IMR-90 (cell line): ENCODE data around the gene DCC. TPM values are rescaled to one million over a fixed set of nuclear protein-coding genes. Genes with fewer than 3 reads are reported as not detected.

Source experiments
- ATAC-seq: fragments of 200-7000 bp; cut with Tn5 transposase; 2 replicates; pipeline ENCODE4 v1.9.1; 2020; ENCODE audit warnings: low read depth, mild to moderate bottlenecking, moderate library complexity
- BruUV-seq: library from RNA; stranded (reverse); fragments of 400-500 nt; replicated peaks from 2 replicates; lab custom pipeline; 2021; lab: Mats Ljungman, UMichigan
- CTCF ChIA-PET: fragments of 300-600 bp; formaldehyde crosslinking; extraction: SDS; loops from one replicate; lab custom pipeline; 2021; ENCODE audit warnings: antibody characterized with exemption; lab: Yijun Ruan, JAX
- POLR2A ChIA-PET: fragments of 300-600 bp; sonication (Branson Sonifier 250); formaldehyde crosslinking; loops from one replicate; lab custom pipeline; 2022; ENCODE audit warnings: antibody characterized with exemption; ENCODE audit not compliant: unreplicated experiment; lab: Charles Lee
- DNase-seq: peaks from one replicate; pipeline ENCODE4 v3.0.0; 2013
- H2AFZ ChIP-seq: replicated peaks from 2 replicates; pipeline ENCODE3; 2013; ENCODE audit warnings: low read length, mild to moderate bottlenecking; ENCODE audit not compliant: poor library complexity
- H2AK5ac ChIP-seq: 2 replicates; pipeline ENCODE4 v1.6.1; 2013; ENCODE audit warnings: low read depth, low read length, inconsistent platforms
- H2AK9ac ChIP-seq: replicated peaks from 2 replicates; pipeline ENCODE3; 2013; ENCODE audit warnings: mild to moderate bottlenecking, low read depth, low read length, moderate library complexity; ENCODE audit not compliant: poor library complexity
- H2BK120ac ChIP-seq: 2 replicates; pipeline ENCODE4 v1.6.1; 2013; ENCODE audit warnings: low read depth, low read length, inconsistent platforms
- H2BK15ac ChIP-seq: 3 replicates; pipeline ENCODE4 v1.6.1; 2013; ENCODE audit warnings: low read depth, low read length, inconsistent platforms
- H2BK20ac ChIP-seq: 2 replicates; pipeline ENCODE4 v1.6.1; 2013; ENCODE audit warnings: low read depth, mild to moderate bottlenecking, inconsistent platforms, low read length, moderate library complexity
- H2BK5ac ChIP-seq: 2 replicates; pipeline ENCODE4 v1.6.1; 2013; ENCODE audit warnings: mild to moderate bottlenecking, low read depth, low read length, inconsistent platforms; ENCODE audit not compliant: poor library complexity, severe bottlenecking
- H3K14ac ChIP-seq: replicated peaks from 2 replicates; pipeline ENCODE4 v1.6.1; 2013; ENCODE audit warnings: low read depth, low read length, inconsistent platforms
- H3K18ac ChIP-seq: 2 replicates; pipeline ENCODE4 v1.6.1; 2013; ENCODE audit warnings: low read depth, low read length, control low read depth
- H3K23ac ChIP-seq: 2 replicates; pipeline ENCODE4 v1.6.1; 2013; ENCODE audit warnings: low read depth, low read length, inconsistent platforms
- H3K27ac ChIP-seq: 2 replicates; pipeline ENCODE4 v1.5.1; 2013; ENCODE audit warnings: mild to moderate bottlenecking, control low read depth, low read length; ENCODE audit not compliant: insufficient read depth
- H3K27me3 ChIP-seq: 2 replicates; pipeline ENCODE4 v1.6.1; 2013; ENCODE audit warnings: low read length; ENCODE audit not compliant: control insufficient read depth, insufficient read depth
- H3K36me3 ChIP-seq: 2 replicates; pipeline ENCODE4 v1.6.1; 2013; ENCODE audit warnings: low read length, mixed read lengths; ENCODE audit not compliant: control insufficient read depth, insufficient read depth
- H3K4ac ChIP-seq: 2 replicates; pipeline ENCODE4 v1.6.1; 2013; ENCODE audit warnings: low read depth, low read length, inconsistent platforms
- H3K4me1 ChIP-seq: 2 replicates; pipeline ENCODE4 v1.6.1; 2013; ENCODE audit warnings: low read length, mixed read lengths; ENCODE audit not compliant: control insufficient read depth, insufficient read depth
- H3K4me2 ChIP-seq: 2 replicates; pipeline ENCODE4 v1.6.1; 2013; ENCODE audit warnings: low read depth, mild to moderate bottlenecking, control low read depth, low read length, moderate library complexity
- H3K4me3 ChIP-seq: 2 replicates; pipeline ENCODE4 v1.5.1; 2013; ENCODE audit warnings: low read depth, mild to moderate bottlenecking, control low read depth, low read length, moderate library complexity; ENCODE audit not compliant: insufficient read depth
- H3K56ac ChIP-seq: 2 replicates; pipeline ENCODE4 v1.6.1; 2013; ENCODE audit warnings: low read length, inconsistent platforms; ENCODE audit not compliant: insufficient read depth; ENCODE audit errors: extremely low read depth
- H3K79me1 ChIP-seq, 2 experiments: 2 replicates each; pipeline ENCODE4 v1.6.1; 2013; ENCODE audit warnings: low read length in 2 of 2, inconsistent platforms in 1 of 2, low read depth in 1 of 2
- H3K9ac ChIP-seq: 2 replicates; pipeline ENCODE4 v1.6.1; 2013; ENCODE audit warnings: low read depth, low read length, control low read depth
- H3K9me1 ChIP-seq: 2 replicates; pipeline ENCODE4 v1.6.1; 2013; ENCODE audit warnings: low read length, inconsistent platforms; ENCODE audit not compliant: insufficient read depth
- H3K9me3 ChIP-seq: 2 replicates; pipeline ENCODE4 v1.6.1; 2013; ENCODE audit warnings: low read length; ENCODE audit not compliant: control insufficient read depth, insufficient read depth
- H4K20me1 ChIP-seq: 2 replicates; pipeline ENCODE4 v1.6.1; 2013; ENCODE audit warnings: low read length, inconsistent platforms; ENCODE audit not compliant: insufficient read depth
- H4K5ac ChIP-seq: 2 replicates; pipeline ENCODE4 v1.6.1; 2013; ENCODE audit warnings: mild to moderate bottlenecking, low read depth, low read length, control low read depth
- H4K8ac ChIP-seq, 2 experiments: 2 replicates each; pipeline ENCODE4 v1.6.1; 2013; ENCODE audit warnings: low read depth in 2 of 2, low read length in 2 of 2, control low read depth in 1 of 2, inconsistent platforms in 1 of 2
- H4K91ac ChIP-seq: 2 replicates; pipeline ENCODE4 v1.6.1; 2013; ENCODE audit warnings: low read depth, low read length, inconsistent platforms; ENCODE audit not compliant: insufficient read depth
- CEBPB ChIP-seq: IDR thresholded peaks from 2 replicates; pipeline ENCODE4 v1.6.1; 2012; ENCODE audit warnings: low read depth, low read length, improper control_type of control experiment
- CHD1 ChIP-seq: IDR thresholded peaks from 2 replicates; pipeline ENCODE4 v1.6.1; 2012; ENCODE audit warnings: low read depth, low read length, improper control_type of control experiment
- CTCF ChIP-seq: conservative IDR thresholded peaks from 2 replicates; pipeline ENCODE4 v1.5.1; 2012; ENCODE audit warnings: mild to moderate bottlenecking, low read depth, low read length, improper control_type of control experiment
- ELK1 ChIP-seq: fragments of 150-350 bp; IDR thresholded peaks from 2 replicates; pipeline ENCODE4 v1.6.1; 2016; ENCODE audit warnings: low read depth, mild to moderate bottlenecking, low read length, moderate library complexity, borderline replicate concordance
- FOS ChIP-seq: fragments of 150-350 bp; IDR thresholded peaks from 2 replicates; pipeline ENCODE4 v1.6.1; 2016; ENCODE audit warnings: low read depth, low read length
- MAFK ChIP-seq: IDR thresholded peaks from 2 replicates; pipeline ENCODE4 v1.6.1; 2012; ENCODE audit warnings: low read depth, low read length, improper control_type of control experiment
- MAZ ChIP-seq: IDR thresholded peaks from 2 replicates; pipeline ENCODE4 v1.6.1; 2012; ENCODE audit warnings: low read depth, mild to moderate bottlenecking, low read length, improper control_type of control experiment, moderate library complexity, borderline replicate concordance
- MXI1 ChIP-seq: IDR thresholded peaks from 2 replicates; pipeline ENCODE4 v1.6.1; 2012; ENCODE audit warnings: low read depth, mild to moderate bottlenecking, low read length, moderate library complexity, borderline replicate concordance
- NFE2L2 ChIP-seq: fragments of 150-350 bp; IDR thresholded peaks from 2 replicates; pipeline ENCODE4 v1.6.1; 2016; ENCODE audit warnings: low read depth, mild to moderate bottlenecking, low read length
- POLR2A ChIP-seq: IDR thresholded peaks from 2 replicates; pipeline ENCODE4 v1.6.1; 2012; ENCODE audit warnings: mild to moderate bottlenecking, low read depth, low read length
- RAD21 ChIP-seq: IDR thresholded peaks from 2 replicates; pipeline ENCODE4 v1.6.1; 2012; ENCODE audit warnings: low read length, improper control_type of control experiment
- RCOR1 ChIP-seq: IDR thresholded peaks from 2 replicates; pipeline ENCODE4 v1.6.1; 2012; ENCODE audit warnings: mild to moderate bottlenecking, low read length, improper control_type of control experiment; ENCODE audit not compliant: insufficient replicate concordance
- RFX5 ChIP-seq: IDR thresholded peaks from 2 replicates; pipeline ENCODE4 v1.8.0; 2012; ENCODE audit warnings: low read depth, mild to moderate bottlenecking, low read length, moderate library complexity
- USF2 ChIP-seq: fragments of 150-350 bp; IDR thresholded peaks from 2 replicates; pipeline ENCODE4 v1.6.1; 2017; ENCODE audit warnings: mild to moderate bottlenecking, antibody characterized with exemption, low read length, low read depth
- WGBS, 2 experiments: methylation state at CpG; one replicate each; pipeline versions ENCODE4 v1.1.5 to v1.1.7; 2013; ENCODE audit warnings: missing lambda C conversion rate in 2 of 2; ENCODE audit not compliant: insufficient read length in 1 of 2; ENCODE audit errors: extremely low coverage in 2 of 2; 5-methylcytosine and 5-hydroxymethylcytosine counted together
- dilution Hi-C: fragments of 300-500 bp; cut with HindIII; formaldehyde crosslinking; loops from one replicate; pipeline ENCODE4 v1.14.3; 2018; ENCODE audit warnings: low sequenced_read_pairs; ENCODE audit not compliant: unreplicated experiment
- in situ Hi-C: fragments of 300-500 bp; cut with MboI; formaldehyde crosslinking; loops from 3 replicates; pipeline ENCODE4 v1.14.3; 2019; ENCODE audit warnings: low sequenced_read_pairs, inconsistent platforms, mixed read lengths
- intact Hi-C: fragments of 100-400 bp; cut with micrococcal nuclease; formaldehyde crosslinking; loops from 2 replicates; pipeline ENCODE4 v1.10.0; 2022
- polyA plus RNA-seq, 3 experiments: library from polyadenylated mRNA; depleted of rRNA; stranded (reverse); fragments of >200 nt; gene quantifications; 2 replicates each; pipeline ENCODE4 v1.2.3, GENCODE V29; 2012; ENCODE audit warnings: low replicate concordance in 1 of 3
- total RNA-seq: library from RNA; depleted of rRNA; stranded (reverse); fragments of >200 nt; gene quantifications from 2 replicates; pipeline ENCODE4 v1.2.3, GENCODE V29; 2012

The DCC gene
- total and polyA plus RNA-seq, 2 of the 4 experiments (the other 2 are of a cell fraction) = 0.31 to 0.54 TPM

GRCh38 chr18:52615321-52615720 is 275.3 kb downstream of the DCC start:
- H3K4ac ChIP-seq = no peak overlapping the region
- no peaks in the 10 kb centered on the region for H3K36me3 ChIP-seq
- no peak overlapping the region for H4K91ac ChIP-seq
- no peak overlapping the region for H3K23ac ChIP-seq
- DNase-seq = no peak
- H3K9me3 ChIP-seq = no peaks in the 10 kb centered on the region
- no peak overlapping the region for H2BK5ac ChIP-seq
- H4K20me1 ChIP-seq = no peaks in the 10 kb centered on the region
- TF ChIP-seq USF2 (no peak), CEBPB (no peak), MXI1 (no peak), CTCF (no peak), POLR2A (no peak), CHD1 (no peak), ELK1 (no peak), RAD21 (no peak), MAZ (no peak), MAFK (no peak), RCOR1 (no peak), RFX5 (no peak), FOS (no peak), NFE2L2 (no peak)
- no peak overlapping the region for H3K14ac ChIP-seq
- H4K5ac ChIP-seq = no peak overlapping the region
- H3K9me1 ChIP-seq = no peaks in the 10 kb centered on the region
- intact Hi-C loops (no loop called here), in situ Hi-C loops (no loop called here), dilution Hi-C loops (no loop called here)
- H3K4me3 ChIP-seq = no peak overlapping the region
- H3K4me2 ChIP-seq = no peak overlapping the region
- H3K79me1 ChIP-seq = no peaks in the 10 kb centered on the region
- H2AK9ac ChIP-seq = no peak overlapping the region
- ATAC-seq = no peak
- no CpG with 5 or more reads among the region's 2 CpGs for WGBS, 2 experiments
- no peak overlapping the region for H4K8ac ChIP-seq
- no peak overlapping the region for H2AK5ac ChIP-seq
- no peak overlapping the region for H3K27ac ChIP-seq
- H2BK15ac ChIP-seq = no peak overlapping the region
- H3K18ac ChIP-seq = no peak overlapping the region
- H2AFZ ChIP-seq = no peak overlapping the region
- POLR2A ChIA-PET = no interaction called here
- H2BK120ac ChIP-seq = no peak overlapping the region
- no peak overlapping the region for H2BK20ac ChIP-seq
- no TSS peak for BruUV-seq
- H3K9ac ChIP-seq = no peak overlapping the region
- no peak overlapping the region for H3K56ac ChIP-seq
- no peaks in the 10 kb centered on the region for H3K4me1 ChIP-seq
- no peaks in the 10 kb centered on the region for H3K27me3 ChIP-seq
- CTCF ChIA-PET = no interaction called here
